Caco-2 (cell line): ENCODE measurements around the gene DLX1. TPM values are rescaled to one million over a fixed set of nuclear protein-coding genes. Genes with fewer than 3 reads are reported as not detected.

Source experiments
- BruUV-seq: library from RNA; stranded (reverse); fragments of 400-500 nt; replicated peaks from 2 replicates; lab custom pipeline; 2021; lab: Mats Ljungman, UMichigan
- CTCF ChIA-PET: fragments of 300-600 bp; sonication (Branson Sonifier 250); formaldehyde crosslinking; loops from one replicate; lab custom pipeline; 2022; ENCODE audit warnings: antibody characterized with exemption; lab: Charles Lee
- POLR2A ChIA-PET: fragments of 300-600 bp; sonication (Branson Sonifier 250); formaldehyde crosslinking; loops from one replicate; lab custom pipeline; 2022; ENCODE audit warnings: antibody characterized with exemption; lab: Charles Lee
- DNase-seq, 2 experiments: peaks; one replicate each; pipeline versions ENCODE4 v3.0.0 to v3.0.0-alpha.2; 2020 to 2022
- H3K27me3 ChIP-seq: replicated peaks from 2 replicates; pipeline ENCODE4 v1.6.0; 2011; ENCODE audit warnings: low read length; ENCODE audit not compliant: control insufficient read depth, insufficient read depth
- H3K36me3 ChIP-seq: 2 replicates; pipeline ENCODE4 v1.5.1; 2011; ENCODE audit warnings: low read length; ENCODE audit not compliant: control insufficient read depth, insufficient read depth
- H3K4me1 ChIP-seq: fragments of 250-450 bp; sonication (Bioruptor Pico); 2 replicates; pipeline ENCODE4 v1.5.1; 2020; ENCODE audit warnings: mild to moderate bottlenecking
- H3K4me3 ChIP-seq: 2 replicates; pipeline ENCODE4 v1.5.1; 2011; ENCODE audit warnings: low read depth, mild to moderate bottlenecking, control low read depth, low read length
- H3K9me3 ChIP-seq: fragments of 250-450 bp; sonication (Bioruptor Pico); 2 replicates; pipeline ENCODE4 v1.5.1; 2020; ENCODE audit warnings: mild to moderate bottlenecking, moderate library complexity
- H3K27ac Mint-ChIP-seq: one replicate; pipeline ENCODE4 v1.8.0; 2022; ENCODE audit warnings: mixed read lengths; ENCODE audit not compliant: unreplicated experiment
- H3K27me3 Mint-ChIP-seq: one replicate; pipeline ENCODE4 v1.8.0; 2022; ENCODE audit warnings: mixed read lengths; ENCODE audit not compliant: insufficient read depth, unreplicated experiment
- H3K36me3 Mint-ChIP-seq: one replicate; pipeline ENCODE4 v1.8.0; 2022; ENCODE audit warnings: mild to moderate bottlenecking, mixed read lengths; ENCODE audit not compliant: insufficient read depth, unreplicated experiment
- H3K4me1 Mint-ChIP-seq: one replicate; pipeline ENCODE4 v1.8.0; 2022; ENCODE audit warnings: low read depth, mixed read lengths; ENCODE audit not compliant: unreplicated experiment
- H3K4me3 Mint-ChIP-seq: one replicate; pipeline ENCODE4 v1.8.0; 2022; ENCODE audit warnings: mild to moderate bottlenecking, moderate library complexity, mixed read lengths; ENCODE audit not compliant: unreplicated experiment
- H3K9me3 Mint-ChIP-seq: one replicate; pipeline ENCODE4 v1.8.0; 2022; ENCODE audit warnings: mixed read lengths; ENCODE audit not compliant: unreplicated experiment
- intact Hi-C: fragments of 100-400 bp; cut with micrococcal nuclease; formaldehyde crosslinking; loops from one replicate; pipeline ENCODE4 v1.10.0; 2022; ENCODE audit not compliant: unreplicated experiment
- total RNA-seq: library from RNA; stranded (reverse); gene quantifications from 2 replicates; pipeline ENCODE4 v1.2.3, GENCODE V29; 2022
- TF ChIP-seq, protein P1 (sequence below), 2 experiments: fragments of 200-600 bp in 1 of 2; IDR thresholded peaks; 1 replicate in 1 of 2; 2 replicates in 1 of 2; pipeline versions ENCODE4 v1.5.1 to v1.8.0; 2011 to 2022; ENCODE audit warnings: antibody characterized with exemption in 1 of 2, control low read depth in 1 of 2, inconsistent platforms in 1 of 2, low read depth in 1 of 2, low read length in 1 of 2, mild to moderate bottlenecking in 1 of 2, moderate library complexity in 1 of 2; ENCODE audit not compliant: insufficient read depth in 1 of 2, severe bottlenecking in 1 of 2, unreplicated experiment in 1 of 2

DLX1 gene
- total RNA-seq, 1 experiment from 2014 or later = 1.2 TPM

GRCh38 chr2:172086241-172087206, 1.2 kb downstream of the DLX1 start:
- ChIA-PET CTCF (interaction anchor here (0.8 to 1.0 kb wide), 3 partner anchors 9 to 164 kb away, joined by 3 read pairs; partner anchors contain the start of gene HAT1), POLR2A (no interaction called here)
- H3K4me3 ChIP-seq = peak overlapping the region; percentile 49
- Mint-ChIP-seq H3K27me3 (peaks cover 14% of the 10 kb centered on the region), H3K4me1 (no peaks in the 10 kb centered on the region), H3K9me3 (no peaks in the 10 kb centered on the region), H3K4me3 (peak overlapping the region; percentile 95), H3K27ac (peak overlapping the region; percentile 63), H3K36me3 (peaks cover 14% of the 10 kb centered on the region)
- H3K27me3 ChIP-seq = no peaks in the 10 kb centered on the region
- H3K9me3 ChIP-seq = no peaks in the 10 kb centered on the region
- intact Hi-C loops = loop anchor here (10.0 kb wide), 1 partner anchor 82 kb away; no protein-coding TSS in a partner anchor
- BruUV-seq = no TSS peak
- peak; percentile 47 to 51 for DNase-seq
- TF ChIP-seq, protein P1, sequence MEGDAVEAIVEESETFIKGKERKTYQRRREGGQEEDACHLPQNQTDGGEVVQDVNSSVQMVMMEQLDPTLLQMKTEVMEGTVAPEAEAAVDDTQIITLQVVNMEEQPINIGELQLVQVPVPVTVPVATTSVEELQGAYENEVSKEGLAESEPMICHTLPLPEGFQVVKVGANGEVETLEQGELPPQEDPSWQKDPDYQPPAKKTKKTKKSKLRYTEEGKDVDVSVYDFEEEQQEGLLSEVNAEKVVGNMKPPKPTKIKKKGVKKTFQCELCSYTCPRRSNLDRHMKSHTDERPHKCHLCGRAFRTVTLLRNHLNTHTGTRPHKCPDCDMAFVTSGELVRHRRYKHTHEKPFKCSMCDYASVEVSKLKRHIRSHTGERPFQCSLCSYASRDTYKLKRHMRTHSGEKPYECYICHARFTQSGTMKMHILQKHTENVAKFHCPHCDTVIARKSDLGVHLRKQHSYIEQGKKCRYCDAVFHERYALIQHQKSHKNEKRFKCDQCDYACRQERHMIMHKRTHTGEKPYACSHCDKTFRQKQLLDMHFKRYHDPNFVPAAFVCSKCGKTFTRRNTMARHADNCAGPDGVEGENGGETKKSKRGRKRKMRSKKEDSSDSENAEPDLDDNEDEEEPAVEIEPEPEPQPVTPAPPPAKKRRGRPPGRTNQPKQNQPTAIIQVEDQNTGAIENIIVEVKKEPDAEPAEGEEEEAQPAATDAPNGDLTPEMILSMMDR (IDR thresholded peaks at IDR 0.05; ENCODE audit: insufficient read depth in 1 of 2, low read depth in 1 of 2, low read length in 1 of 2, severe bottlenecking in 1 of 2, unreplicated experiment in 1 of 2) = peak in 1 of 2 experiments; percentile 8
- no peaks in the 10 kb centered on the region for H3K36me3 ChIP-seq
- no peaks in the 10 kb centered on the region for H3K4me1 ChIP-seq

- intact Hi-C loops = loop anchor here (10.0 kb wide), 1 partner anchor 82 kb away; no protein-coding TSS in a partner anchor
- H3K9me3 Mint-ChIP-seq = no peaks in the 10 kb centered on the region
- H3K36me3 Mint-ChIP-seq = peaks cover 14% of the 10 kb centered on the region
- H3K9me3 ChIP-seq = no peaks in the 10 kb centered on the region
- H3K4me3 ChIP-seq = no peak overlapping the region
- H3K27me3 ChIP-seq = no peaks in the 10 kb centered on the region
- H3K27me3 Mint-ChIP-seq = peaks cover 14% of the 10 kb centered on the region
- no peak for DNase-seq
- TF ChIP-seq, protein P1 (IDR thresholded peaks at IDR 0.05; ENCODE audit: insufficient read depth in 1 of 2, low read depth in 1 of 2, low read length in 1 of 2, severe bottlenecking in 1 of 2, unreplicated experiment in 1 of 2) = no peak
- no TSS peak for BruUV-seq
- POLR2A ChIA-PET = no interaction called here
- H3K4me1 ChIP-seq = no peaks in the 10 kb centered on the region
- H3K36me3 ChIP-seq = no peaks in the 10 kb centered on the region
- no peak overlapping the region for H3K27ac Mint-ChIP-seq
- H3K4me3 Mint-ChIP-seq = peak overlapping the region; percentile 95
- no peaks in the 10 kb centered on the region for H3K4me1 Mint-ChIP-seq
- CTCF ChIA-PET = interaction anchor here (0.8 kb wide), 1 partner anchor 165 kb away, joined by 3 read pairs; the partner anchor contains the start of gene HAT1
Observed at GRCh38 chr2:172087207-172087779, 2.0 kb downstream of the DLX1 start.

- H3K4me1 ChIP-seq = no peaks in the 10 kb centered on the region
- intact Hi-C loops = loop anchor here (10.0 kb wide), 1 partner anchor 83 kb away; no protein-coding TSS in a partner anchor
- no peaks in the 10 kb centered on the region for H3K36me3 ChIP-seq
- CTCF ChIA-PET = no interaction called here
- Mint-ChIP-seq H3K4me1 (no peaks in the 10 kb centered on the region), H3K27me3 (peaks cover 17% of the 10 kb centered on the region), H3K36me3 (peaks cover 14% of the 10 kb centered on the region), H3K27ac (no peak overlapping the region), H3K4me3 (no peak overlapping the region), H3K9me3 (no peaks in the 10 kb centered on the region)
- H3K9me3 ChIP-seq = no peaks in the 10 kb centered on the region
- no peaks in the 10 kb centered on the region for H3K27me3 ChIP-seq
- TF ChIP-seq, protein P1 (IDR thresholded peaks at IDR 0.05; ENCODE audit: insufficient read depth in 1 of 2, low read depth in 1 of 2, low read length in 1 of 2, severe bottlenecking in 1 of 2, unreplicated experiment in 1 of 2) = no peak
- POLR2A ChIA-PET = no interaction called here
- DNase-seq = no peak
- H3K4me3 ChIP-seq = no peak overlapping the region
- no TSS peak for BruUV-seq
Observed at GRCh38 chr2:172087780-172088244, 2.5 kb downstream of the DLX1 start.
